ENCODE results near the gene HOXA2. TPM values are rescaled to one million over a fixed set of nuclear protein-coding genes. Genes with fewer than 3 reads are reported as not detected.
A peak's percentile ranks its signal among the peaks of the same experiment; 100 is the strongest.

HOXA2 gene
- total RNA-seq, 1 donor from 2014 or later: 0.59 TPM

GRCh38 chr7:27126596-27127327 is 24.3 kb upstream of the HOXA2 start:
- DNase-seq (ENCODE audit: low read depth, low spot score): no peak

DNA sequence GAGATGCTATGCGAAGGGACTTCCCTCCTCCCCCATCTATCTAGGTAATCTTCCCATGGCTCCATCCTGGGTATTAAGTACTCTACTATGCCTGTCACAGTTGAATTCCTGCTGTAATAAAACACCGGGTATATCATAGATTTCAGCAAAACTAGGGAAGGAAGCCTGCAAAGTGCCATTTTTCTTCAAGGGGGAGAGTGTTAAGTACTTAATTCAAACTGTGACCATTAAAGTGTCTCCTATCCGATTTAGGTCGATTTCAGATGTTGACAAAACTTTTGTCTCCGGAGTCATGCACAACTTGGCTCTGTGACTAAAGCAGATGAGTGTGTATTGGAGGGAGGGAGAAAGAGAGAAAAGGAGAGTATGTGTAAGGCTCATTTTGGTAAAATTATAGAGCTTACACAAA is 23.5 kb upstream of the HOXA2 start:
- DNase-seq (ENCODE audit: low read depth, low spot score): no peak

DNA sequence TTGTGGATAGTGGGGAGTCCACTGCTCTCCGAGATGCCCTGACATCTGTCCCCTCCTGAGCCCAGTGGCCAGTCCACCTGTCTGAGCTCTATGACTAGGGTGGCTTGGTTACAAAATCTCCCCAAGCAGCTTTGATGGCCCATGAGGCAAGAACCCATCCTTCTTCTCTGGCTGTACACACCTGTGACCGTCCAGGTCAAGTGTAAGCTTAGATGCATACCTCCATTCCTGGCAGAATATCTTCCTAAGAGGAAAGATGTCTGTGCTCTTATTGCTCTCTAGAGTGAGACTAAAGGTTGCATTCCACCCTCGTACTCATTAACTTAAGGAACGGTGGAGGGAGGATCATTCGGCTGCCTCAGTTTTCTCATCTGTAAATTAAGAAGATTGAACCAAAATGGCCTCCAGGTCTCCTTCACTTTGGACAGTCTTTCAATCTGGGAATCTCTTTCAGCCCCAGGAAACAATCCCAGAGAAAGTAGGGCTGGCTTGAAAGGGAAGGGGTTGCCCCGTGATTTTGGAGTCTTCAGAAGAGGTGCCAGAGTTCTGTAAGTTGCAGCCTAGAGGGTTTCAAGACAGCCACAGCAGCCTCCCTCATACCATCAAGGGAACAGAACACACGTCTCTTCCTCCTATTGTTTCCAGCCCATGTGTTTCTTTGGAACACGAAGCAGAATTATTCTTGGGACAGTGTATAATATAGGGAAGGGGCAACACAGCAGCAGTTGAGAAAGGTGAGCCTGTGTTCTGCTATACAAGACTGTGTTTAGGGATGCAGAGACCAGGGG is 22.6 kb upstream of the HOXA2 start:
- DNase-seq (ENCODE audit: low read depth, low spot score): no peak

GRCh38 chr7:27124096-27124901 is 21.8 kb upstream of the HOXA2 start:
- DNase-seq (ENCODE audit: low read depth, low spot score): no peak

DNA sequence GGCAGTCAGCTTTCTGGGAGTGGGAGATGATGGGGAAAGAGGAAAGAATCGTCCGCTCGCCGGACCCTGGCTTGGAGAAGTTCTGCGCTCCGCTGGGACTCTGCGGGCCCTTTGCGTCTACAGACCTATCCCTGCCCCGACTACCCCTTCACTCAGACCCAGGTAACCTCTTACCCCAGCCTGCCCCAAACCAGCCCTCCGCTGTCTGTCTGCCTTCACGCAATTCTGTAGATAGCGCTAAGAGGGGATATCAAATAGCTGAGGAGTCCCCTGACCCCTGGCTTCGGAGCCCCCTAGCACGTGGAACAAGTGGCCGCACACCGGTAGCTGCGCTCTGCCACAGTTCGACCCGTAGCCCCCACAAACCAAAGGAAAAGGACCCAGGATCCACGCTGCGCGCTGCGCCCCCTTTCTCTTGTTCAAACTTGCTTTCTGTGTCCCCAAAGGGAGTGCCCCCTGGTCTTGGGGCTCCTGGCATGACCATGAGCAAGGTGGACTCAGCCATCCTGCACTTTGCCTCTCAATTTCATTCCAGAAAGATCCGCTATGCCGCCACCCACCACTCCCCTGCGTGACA is 21.1 kb upstream of the HOXA2 start:
- DNase-seq (ENCODE audit: low read depth, low spot score): no peak

- no peak for DNase-seq (ENCODE audit: low read depth, low spot score)
Measured at GRCh38 chr7:27123007-27123476, 20.6 kb upstream of the HOXA2 start.

GRCh38 chr7:27122077-27122910 is 19.8 kb upstream of the HOXA2 start:
- DNase-seq (ENCODE audit: low read depth, low spot score): no peak

GRCh38 chr7:27121684-27122076 is 19.2 kb upstream of the HOXA2 start:
- no peak for DNase-seq (ENCODE audit: low read depth, low spot score)

DNA sequence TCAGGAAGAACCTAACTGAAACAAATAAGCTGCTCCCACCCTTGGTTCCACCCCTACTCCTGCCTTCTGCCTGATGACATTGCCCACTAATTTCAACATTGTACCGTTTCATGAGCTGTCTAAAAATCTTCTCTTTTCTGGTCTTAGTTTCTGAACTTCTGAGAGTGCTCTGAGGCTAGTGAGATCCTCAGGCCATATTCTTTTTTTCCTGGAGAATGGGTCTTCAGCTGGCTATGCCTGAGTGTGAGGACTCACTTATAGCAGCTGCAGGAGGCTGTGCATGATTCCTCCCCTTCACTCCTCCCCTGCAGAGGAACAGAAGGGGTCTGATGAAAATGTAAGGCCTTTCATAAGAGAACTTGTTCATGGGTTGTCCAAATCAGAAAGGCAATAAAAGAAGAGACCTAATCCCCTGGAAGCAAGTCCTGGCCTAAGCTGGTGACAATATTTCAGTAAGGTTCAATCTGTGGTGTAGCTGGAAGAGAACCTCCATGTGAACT is 17.0 kb upstream of the HOXA2 start:
- no peak for DNase-seq (ENCODE audit: low read depth, low spot score)

GRCh38 chr7:27118580-27118979 is 16.1 kb upstream of the HOXA2 start:
- no peak for DNase-seq (ENCODE audit: low read depth, low spot score)

DNA sequence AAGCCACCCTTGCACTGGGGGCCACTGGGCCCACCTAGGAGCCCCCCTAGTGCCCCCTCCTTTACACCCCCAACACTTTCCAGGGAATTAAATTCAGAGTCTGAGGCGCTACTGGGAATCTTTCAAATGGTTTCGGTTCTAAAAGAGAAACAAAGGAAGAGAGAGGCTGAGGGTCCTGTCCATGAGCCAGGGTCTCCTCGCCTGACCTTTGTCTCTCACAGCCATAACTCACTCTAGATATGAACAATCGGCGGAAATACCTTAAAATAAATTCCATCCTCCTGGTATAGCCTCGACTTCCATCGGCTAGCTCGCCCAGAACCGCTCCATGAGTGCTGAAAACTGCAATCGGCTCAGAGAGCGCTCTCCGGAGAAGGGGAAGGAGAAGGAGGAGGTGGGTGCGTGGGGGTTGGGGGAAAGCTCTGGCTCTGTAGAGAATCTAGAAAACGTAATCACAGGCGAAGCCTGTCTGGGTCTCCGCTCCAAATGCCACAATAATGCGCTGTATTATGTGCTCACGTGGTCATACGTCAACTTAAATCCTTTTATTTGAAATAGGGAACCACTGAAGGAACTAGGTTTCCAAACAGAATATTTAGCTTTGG is 15.5 kb upstream of the HOXA2 start:
- DNase-seq (ENCODE audit: low read depth, low spot score): peak; percentile 64

- no peak for DNase-seq (ENCODE audit: low read depth, low spot score)
Measured at GRCh38 chr7:27116962-27117886, 14.7 kb upstream of the HOXA2 start.

DNA sequence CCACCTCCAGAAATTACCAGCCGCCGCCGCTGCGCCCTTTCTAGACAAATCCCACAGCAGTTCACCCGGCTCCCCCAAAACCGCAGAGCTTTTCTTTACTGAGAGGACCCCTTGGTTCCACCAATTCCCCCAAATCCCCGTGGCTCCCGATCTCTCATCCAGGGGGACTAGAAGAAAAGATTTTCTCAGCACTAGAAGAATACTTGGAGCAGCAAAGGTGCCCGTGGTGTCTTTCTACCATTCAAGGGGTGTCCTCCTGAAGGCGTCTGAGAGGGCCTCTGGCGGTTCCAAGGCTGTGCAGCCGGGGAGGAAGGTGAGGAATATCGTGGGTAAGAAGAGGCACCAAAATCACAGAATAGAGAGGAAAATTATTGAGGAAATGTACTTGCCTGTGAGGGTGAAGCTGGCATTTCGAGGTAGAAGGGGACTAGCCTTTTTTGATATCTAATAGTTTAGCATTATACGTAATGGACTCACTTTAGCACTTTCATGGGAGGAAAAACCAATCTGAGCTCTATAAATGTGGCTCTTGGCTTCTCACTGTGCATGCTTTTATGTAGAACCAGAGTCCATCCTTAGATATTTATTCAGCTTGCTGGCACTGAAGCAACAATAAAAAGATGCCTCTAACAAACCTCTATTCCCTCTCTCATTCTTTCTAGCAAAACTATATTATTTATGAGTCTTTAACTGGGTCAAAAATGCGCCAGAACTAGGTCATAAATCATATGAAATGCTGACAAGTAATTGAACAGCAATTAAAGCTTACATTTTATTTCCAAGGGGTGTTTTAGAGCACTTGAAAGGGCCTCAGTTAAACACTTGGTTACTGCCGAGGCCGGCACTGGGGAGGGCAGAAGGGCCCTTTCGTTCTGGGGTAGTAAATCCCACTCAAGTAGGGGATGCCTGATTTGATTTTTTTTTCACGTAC is 13.8 kb upstream of the HOXA2 start:
- DNase-seq (ENCODE audit: low read depth, low spot score): no peak

- no peak for DNase-seq (ENCODE audit: low read depth, low spot score)
Measured at GRCh38 chr7:27115221-27116026, 12.9 kb upstream of the HOXA2 start.

- no peak for DNase-seq (ENCODE audit: low read depth, low spot score)
Measured at GRCh38 chr7:27114881-27115220, 12.4 kb upstream of the HOXA2 start.

DNA sequence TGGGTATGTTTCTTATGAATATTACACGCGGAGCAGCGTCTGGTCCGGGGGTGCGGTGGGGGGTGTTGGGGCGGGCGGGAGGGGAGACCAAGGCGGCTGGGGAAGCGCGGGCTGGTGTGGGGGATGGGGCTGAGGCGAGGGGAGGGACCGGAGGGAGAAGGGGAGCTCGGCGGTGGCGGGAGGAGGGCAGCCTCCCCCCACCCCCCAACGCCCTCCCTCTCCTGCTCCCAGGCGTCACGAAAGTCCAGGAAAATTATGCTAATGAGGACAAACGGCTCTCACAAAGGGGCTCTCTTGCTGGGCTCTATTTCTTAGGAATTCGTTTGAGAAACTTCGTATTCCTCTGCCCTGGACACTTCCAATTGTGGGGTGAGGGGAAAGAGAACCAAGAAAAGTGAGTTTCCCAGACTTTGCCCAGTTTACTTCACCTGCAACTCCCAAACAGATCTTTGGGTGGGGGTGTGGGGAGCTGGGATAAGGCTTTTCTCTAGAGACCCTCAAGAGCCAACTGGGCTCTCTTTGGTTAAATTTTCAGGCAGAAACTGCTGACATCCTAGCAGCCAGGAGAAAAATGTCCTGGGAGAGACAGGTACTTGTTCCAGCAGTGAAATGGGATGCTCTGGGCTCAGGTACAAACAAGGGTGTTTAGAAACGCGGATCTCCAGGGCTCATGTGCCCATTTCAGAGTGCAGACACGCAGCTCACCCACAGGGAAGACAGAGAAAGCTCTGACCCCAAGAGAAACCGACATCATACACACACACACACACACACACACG is 11.7 kb upstream of the HOXA2 start:
- no peak for DNase-seq (ENCODE audit: low read depth, low spot score)
